NCI-H2196 (cell line): ENCODE measurements around the gene TIMP4.

Source experiments
- DNase-seq: peaks from one replicate; lab custom pipeline; 2025; ENCODE audit not compliant: unreplicated experiment; lab: John Stamatoyannopoulos, UW

The TIMP4 gene

DNA sequence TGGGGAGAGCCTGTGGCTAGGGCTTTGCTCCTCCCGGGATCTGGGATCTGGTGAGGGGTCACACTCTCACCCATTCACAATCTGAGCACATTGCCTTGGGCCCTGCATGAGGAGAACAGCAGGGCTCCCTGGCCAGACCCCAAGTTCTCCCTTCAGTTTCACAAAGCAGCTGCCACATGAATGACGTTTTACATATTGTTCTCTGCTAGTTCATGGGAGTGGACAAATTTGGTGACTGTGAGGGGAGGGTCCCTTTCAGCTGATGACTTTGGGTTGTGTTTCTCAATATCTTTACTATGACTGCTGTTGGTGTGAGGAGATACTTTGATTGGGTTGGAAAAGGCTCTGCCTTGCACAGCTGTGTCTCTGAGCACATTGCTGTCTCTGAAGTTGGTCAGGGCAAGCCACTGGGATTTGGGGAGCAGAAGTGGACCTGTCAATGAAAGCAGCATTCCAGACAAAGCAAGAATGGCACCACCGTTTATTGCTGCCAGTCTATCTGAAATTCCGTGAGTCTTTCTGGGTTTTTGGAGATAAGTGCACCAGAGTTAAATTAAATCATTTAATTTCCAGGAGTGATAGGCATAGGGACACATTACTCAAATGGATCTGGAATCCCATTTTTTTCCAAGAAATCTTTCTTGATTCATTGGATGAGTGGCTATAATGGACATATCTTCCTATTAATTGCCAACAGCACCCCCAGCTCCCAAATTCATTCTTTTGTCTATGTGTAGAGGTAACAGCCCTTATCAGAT is 10.3 kb downstream of the TIMP4 start:
- DNase-seq, result no peak

DNA sequence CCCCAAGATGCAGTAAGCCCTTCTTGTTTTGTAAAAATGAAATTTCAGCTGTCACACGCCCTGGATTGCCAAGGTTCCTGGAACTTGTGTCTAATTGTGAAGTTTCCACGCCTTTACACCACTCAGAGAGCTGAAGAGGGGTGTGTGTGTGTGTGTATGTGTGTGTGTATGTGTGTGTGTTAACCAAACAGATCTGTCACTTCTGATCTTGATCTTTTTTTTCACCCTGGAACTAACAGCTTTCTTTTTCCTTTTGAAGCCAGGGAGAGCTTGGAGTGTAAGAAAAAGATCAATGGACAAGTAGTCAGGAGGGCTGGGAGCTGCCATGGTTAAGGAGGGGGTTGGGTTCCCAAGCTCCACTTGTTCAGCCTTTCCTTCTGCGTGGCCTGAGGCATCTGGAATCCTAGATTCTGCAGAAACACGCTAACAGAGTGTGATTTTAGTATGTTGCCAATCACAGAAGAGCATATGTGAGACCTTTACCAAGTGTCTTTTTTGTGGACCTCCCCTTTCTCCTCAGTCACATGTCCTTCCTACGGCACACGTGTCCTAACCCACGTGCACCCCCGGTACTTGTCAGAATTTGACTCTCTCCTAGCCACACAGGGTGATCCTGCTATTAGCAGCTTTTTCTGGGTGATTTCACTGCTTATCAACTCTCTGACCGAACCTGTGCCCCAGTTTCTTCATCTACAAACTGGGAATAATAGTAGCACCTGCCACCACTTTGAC is 11.5 kb downstream of the TIMP4 start:
- no peak for DNase-seq

DNA sequence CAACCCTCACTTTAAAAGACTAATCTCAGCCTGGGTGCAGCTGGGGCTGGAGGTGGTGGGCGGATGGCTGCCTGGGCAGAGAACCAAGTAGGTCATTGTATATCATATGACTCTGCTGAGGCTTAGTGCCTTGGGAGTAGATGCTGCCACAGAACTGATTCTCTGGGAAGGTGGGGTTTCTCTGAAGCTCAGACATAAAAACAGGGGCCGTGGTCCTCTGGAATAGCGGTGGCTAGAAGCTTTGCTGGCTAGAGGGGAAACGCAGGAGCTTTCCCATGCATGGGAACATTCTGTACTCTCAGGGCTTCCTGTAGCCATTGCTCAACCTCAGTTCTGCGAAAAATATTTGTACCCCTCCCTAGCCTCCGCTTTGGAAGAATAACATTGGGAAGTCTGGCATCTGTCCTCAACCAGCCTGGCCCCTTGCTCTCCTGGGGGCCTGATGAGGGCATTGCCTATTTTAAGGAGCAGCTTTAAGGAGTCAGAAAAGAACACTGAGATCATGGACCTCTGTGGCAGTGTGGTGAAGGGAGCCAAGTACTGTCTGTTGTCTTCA is 14.7 kb downstream of the TIMP4 start:
- no peak for DNase-seq

DNA sequence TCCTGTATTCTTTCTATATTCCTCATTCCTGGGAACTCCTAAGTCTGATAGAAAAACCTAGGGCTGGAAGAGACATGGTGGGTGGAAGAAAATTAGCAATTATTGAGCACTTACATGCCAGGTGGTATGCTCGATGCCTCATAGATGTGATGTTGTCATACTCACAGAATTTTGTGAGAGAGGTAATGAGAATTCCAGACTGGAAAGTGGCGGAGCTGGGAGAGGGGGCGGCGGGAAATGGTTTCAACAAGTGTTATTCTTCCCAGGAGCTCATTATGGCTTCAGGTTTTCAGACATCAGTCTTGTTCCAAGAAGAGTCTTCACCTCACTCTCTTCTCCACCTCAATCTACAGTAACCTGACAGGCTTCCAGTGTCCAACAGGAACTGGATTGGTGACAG is 16.2 kb downstream of the TIMP4 start:
- no peak for DNase-seq

DNA sequence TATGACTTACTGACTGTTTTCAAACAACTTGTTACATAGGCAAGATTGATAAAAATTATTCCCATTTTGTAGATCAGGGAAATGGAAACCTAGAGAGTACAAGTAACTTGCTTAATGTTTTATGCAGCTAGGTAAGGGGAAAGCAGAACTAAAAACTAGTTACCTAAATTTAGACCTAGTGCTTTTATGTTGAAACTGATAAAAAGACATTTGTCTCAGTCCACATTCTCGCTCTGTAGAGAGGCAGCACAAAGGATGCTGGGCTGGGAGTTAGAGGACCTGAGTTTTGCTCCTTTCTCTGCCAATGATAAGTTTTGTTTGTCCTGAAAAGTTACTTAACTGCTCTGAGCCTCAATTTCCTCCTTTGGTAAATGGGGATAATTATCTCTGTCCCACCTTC is 17.4 kb downstream of the TIMP4 start:
- DNase-seq, result no peak

DNA sequence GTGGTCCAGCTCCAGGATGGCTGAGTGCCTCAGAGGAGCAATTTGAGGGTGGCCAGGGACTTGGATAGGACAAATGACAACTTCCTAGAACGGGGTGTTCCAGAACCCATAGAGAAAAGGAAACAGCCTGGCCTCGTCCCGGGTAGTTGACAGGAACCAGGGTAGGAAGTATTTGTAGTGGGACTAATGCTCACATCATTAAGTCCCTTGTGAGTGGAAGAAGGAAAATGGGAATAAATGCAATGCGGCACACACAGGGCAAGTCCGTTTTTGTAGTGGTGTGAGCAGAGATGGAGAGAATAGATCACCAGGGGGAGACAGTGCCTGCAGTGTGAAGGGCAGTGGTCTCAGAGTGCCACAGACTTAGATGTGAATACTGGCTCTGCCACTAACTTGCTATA is 19.6 kb downstream of the TIMP4 start:
- no peak for DNase-seq

DNA sequence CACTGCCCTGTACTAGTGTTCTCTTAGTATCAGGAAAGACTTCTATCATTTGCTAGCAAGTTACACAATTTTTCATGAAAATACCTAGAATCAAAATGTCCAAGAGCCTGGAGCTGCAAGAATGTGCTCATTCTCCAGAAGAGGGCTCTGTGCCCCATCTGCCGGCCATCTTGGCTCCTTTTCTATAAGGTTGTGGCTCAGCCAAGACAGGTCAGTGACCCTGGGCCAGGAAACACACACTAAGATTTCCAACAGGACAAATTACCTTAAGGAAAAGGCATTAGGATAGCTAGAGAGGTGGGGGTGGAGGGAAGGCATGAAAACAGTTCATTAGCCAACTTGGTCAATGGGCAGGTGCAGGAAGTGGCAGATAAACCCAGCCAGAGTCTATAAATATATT is 20.7 kb downstream of the TIMP4 start:
- no peak for DNase-seq

DNA sequence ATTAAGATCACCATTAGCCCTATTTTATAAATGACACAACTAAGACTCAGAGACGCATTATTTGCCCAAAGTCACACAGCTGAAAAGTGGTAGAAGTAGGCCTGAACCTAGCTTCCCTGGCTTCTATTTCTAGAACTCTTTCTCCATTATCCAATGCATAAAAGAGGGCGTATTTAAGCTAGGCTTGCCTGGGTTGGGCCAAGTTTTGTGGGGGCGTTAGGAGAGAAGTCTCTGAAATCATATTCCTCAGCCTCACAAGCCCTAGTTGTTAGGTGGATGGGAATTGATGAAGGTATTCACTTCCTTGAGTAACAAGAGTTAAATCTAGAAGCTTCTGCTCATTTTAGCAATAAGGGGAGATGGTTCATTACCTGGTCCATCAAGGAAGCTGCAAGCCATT is 22.3 kb downstream of the TIMP4 start:
- no peak for DNase-seq

DNA sequence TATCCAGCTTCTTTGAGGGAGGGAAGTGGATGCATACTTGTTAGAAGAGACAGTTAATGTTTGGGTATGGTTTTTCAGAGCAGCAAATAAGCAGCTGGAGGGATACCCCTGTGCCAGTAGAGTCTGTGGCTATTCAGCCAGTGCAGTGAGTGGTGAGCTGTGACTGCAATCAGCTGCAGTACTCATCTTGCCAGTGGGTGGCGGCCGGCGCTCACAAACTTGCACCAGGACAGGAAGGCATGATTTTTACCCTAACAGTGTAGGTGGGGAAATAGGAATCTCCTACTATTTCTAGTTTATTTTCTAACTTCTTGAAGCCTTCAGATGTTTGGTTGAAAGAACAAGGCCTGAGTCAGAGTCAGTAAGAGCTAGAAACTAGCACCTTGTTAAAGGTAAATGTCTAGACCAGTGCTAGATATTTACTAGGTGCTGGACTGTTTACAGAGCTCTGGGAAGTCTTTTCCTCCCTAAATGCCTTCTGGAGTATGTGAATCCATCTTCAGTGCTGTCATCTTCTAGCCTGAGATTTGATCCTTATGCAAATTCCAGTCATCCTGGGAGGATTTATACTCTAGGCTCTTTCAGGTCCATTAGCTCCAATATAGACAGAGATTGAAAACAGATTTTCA is 23.6 kb downstream of the TIMP4 start:
- DNase-seq, result no peak

DNA sequence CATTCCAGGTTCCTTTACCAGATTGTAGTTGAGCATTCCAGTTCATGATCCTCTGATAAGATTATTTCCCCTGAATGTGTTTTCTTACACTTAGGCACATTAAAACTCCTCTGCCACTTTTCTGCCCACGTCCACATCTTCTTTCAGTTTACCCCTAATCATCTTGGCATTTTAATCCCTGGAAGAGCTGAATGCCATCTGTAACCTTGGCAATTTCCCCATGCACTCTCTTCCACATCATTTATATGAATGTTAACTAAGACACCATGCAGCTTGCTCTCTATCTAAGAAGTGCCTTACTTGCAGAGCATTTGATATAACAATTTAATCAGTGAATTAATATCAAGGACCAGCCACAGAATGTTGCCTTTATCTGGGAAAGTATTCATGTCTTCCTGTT is 25.8 kb downstream of the TIMP4 start:
- DNase-seq, result no peak

DNA sequence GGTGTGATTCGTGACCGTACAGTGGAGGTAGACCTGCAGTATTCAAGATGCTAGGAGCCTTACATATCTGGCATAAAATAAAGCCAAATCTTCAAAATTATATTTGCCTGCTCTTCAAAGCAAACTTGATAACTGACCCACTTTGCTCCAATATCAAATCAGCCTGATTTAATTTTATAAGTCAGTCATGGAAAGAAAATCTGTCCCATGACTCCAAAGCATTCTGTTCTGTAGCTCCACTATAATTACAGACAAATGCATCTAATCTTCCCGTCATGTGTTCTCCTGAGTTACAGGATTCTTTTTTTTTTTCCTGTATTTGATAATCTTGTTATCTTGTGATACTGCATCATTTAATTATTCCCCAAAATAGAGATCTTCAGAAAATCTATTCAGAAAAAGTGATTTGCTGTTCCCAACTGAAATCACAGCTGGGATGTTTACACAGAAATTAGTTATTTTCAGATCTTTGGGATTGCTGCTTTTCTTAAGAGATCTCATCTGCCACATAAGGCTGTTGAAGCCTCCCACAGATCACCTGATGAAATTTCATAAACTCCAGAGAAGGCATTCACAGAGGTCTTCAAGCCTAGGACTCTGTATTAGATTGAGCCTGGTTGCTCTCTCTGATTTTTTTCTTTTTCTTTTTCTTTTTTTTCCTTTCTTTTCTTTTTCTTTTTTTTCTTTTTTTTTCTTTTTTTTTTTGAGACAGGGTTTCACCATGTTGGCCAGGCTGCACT is 27.2 kb downstream of the TIMP4 start:
- DNase-seq, result no peak

DNA sequence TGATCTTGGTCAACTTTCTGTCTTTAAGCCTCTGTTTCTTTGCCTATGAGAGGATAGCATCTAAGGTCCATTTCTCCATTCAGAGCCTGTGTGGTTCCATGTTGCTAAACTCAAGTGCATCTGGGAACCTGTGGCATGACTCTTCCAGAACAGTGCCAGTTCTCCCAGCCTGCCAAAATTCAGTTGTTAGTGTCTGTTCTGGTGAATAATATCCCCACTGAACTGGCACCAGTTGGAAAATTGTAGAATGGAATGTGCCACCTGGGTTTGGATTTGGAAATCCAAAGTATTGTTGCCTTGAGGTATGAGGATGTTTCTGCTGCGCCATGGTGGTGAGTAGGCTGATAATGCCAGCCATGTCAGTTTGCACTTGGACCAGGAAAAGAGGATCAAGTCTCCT is 31.3 kb downstream of the TIMP4 start:
- DNase-seq, result no peak

DNA sequence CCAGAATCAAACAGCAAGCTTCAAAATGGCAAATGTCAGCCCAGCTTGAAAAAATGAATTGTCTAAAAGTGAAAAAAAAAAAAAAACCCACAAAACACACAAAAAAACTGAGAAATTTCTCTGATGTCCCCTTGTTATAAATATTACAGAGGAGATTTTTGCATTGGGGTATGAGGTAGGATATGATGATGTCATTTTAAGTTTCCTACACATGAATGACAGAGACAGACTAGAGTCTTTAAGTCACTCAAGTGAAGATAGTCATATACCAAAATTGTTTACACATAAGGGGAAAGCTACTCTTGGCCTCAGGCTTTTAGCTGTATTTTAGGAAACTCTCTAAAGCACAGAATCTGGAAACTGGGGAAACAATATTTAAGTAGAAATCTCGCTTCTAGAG is 32.9 kb downstream of the TIMP4 start:
- no peak for DNase-seq

DNA sequence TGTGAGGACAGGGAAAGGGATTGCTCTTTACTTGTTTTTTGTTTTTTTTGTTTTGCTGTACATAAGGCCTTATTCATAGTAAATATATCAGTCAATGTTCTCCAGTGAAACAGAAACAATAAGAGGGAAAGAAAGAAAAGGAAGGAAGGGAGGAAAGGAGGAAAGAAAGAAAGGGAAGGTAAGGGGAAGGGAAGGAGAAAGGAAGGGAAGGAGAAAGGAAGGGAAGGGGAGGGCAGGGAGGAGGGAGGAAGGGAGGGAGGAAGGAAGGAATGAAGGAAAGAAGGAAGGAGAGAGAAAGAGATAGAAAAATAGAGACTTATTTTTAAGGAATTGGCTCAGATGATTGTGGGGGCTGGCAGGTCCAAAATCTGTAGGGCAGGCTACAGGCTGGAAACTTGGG is 37.2 kb downstream of the TIMP4 start:
- DNase-seq, result no peak

DNA sequence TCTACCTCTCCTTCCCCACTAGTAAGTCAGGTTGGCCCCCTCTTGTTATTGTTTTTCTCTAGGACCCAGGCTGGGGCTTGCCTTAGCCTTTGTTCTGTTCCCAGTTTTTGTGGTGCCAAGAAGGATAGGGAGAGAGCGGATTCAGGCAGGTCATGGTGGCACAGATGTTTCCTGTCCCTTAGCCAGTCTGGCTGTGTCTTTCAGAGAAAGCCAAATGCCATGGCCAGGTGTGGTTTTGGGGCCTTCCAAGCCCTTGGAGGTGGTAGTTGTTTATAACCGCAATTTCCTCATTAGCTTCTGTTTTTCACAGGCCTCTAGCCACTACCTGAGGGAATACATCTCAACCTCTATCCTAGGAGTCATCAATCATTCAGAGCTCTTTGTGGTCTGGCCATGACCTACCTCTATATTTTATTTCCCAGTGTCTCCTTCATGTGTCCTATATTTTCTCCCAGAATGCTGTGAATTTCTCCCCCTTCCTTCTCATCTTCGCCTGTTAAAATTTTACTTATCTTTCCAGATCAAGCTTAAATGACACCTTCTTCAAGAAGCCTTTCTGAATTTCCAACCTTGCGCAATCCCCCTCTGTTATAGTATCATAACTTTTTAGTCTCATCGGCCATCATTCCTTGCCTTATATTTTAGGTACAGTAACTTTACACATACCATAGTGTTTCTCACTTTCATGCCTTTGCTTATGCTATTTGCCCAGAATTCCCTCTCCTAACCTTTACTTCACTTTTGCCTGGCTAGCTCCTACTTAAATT is 38.2 kb downstream of the TIMP4 start:
- no peak for DNase-seq

DNA sequence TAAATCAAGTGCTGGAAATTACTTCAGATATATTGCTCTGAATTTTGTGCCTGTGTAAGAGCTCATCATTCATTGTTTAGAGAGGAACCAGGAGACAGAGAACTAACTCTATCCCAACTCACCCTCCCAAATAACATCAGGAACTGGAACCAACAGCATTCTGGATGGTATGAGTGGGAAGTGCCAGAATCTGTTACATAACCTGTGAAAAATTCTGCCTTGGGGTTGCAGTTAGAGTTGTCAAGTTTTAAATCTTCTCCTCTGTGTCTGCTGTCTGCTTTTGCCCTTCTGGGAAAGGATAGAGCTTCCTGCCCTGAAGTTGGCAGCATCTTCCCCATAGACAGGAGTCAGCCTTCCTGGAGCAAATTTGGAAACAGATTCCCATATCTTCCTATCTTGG is 41.2 kb downstream of the TIMP4 start:
- no peak for DNase-seq

DNA sequence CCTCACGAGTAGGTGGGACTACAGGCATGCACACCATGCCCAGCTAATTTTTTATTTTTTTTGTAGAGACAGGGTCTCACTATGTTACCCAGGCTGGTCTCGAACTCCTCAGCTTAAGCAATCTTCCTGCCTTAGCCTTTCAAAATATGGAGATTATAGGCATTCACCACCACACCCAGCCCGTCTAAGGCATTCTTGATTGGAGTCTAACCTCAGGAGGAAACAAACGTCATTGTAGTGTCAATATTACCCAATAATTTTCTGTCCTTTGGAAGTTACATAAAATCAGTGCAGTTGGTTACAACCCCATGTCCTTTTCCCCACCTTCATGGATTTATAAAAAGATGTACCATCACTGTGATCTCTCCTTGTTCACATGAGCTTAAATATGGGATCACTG is 41.8 kb downstream of the TIMP4 start:
- no peak for DNase-seq

DNA sequence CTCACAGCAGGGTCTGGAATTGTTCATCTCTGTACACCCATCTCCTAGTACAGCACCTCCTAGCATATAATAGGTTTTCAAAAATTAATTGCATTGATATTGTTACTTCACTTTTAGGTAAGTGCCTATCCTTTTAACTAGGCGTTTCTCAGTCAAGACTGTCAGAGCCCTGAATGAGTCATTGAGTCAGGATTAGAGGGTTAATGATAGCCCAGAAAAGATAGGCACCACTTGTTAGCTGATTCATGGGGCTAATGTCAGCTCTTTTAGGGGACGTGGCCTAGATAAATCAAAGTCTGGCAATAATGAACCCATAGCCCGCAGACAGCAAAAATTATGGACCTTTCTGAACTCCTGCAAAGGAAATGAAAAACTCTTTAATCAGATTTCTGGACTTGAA is 42.9 kb downstream of the TIMP4 start:
- DNase-seq, result no peak

DNA sequence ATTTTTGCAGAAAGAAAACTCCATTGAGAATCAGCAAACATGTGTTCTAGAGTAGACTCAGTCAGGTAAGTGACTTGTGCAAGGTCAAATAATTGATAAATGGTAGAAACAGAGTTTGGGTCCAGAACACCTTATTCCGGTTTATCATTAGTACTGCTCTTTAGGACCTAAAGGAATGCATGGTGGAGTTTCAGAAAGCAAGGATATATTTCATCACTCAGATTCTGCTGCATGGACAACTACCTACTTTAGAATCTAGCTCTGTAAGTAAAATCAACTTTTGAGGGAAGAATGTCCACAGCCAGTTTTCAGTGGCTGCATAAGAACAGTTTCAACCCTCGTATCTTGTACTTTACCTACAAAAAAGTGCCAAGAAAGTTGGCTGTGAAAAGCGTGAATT is 43.6 kb downstream of the TIMP4 start:
- DNase-seq, result no peak

DNA sequence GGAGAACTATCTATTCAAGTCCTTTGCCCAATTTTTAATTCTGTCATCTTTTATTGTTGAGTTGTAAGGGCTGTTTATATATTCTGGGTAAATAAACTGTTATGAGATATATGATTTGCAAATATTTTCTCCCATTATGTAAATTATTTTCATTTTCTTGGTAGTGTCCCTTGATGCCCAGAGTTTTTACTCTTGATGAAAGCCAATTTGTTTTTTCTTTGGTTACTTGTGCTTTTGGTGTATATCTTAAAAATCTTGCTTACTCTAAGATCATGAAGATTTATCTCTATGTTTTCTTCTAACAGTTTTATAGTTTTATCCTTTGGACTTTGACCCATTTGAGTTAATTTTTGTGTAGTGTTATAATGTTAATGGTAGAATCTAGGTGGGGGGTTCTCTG is 44.5 kb downstream of the TIMP4 start:
- no peak for DNase-seq
